Keratinocyte (primary cell): ENCODE data around the gene PMIS2.

ENCODE experiments used
- CTCF ChIP-seq, 3 experiments: IDR thresholded peaks in 1 of 3; conservative IDR thresholded peaks in 1 of 3; optimal IDR thresholded peaks in 1 of 3; 2 replicates in 2 of 3; 3 replicates in 1 of 3; pipeline versions ENCODE3 to v1.5.1; 2011; ENCODE audit warnings: low read length in 3 of 3, mild to moderate bottlenecking in 3 of 3, moderate library complexity in 2 of 3, control low read depth in 1 of 3, inconsistent platforms in 1 of 3; ENCODE audit not compliant: insufficient read depth in 2 of 3; ENCODE audit errors: extremely low read depth in 1 of 3
- EZH2 ChIP-seq: IDR thresholded peaks from one replicate; pipeline ENCODE4 v1.6.1; 2012; ENCODE audit warnings: inconsistent platforms, mild to moderate bottlenecking, low read length, moderate library complexity

GRCh38 chr19:35563207-35563829 lies 22.7 kb upstream of the PMIS2 start, which contains the start of gene ATP4A:
- TF ChIP-seq CTCF (optimal IDR thresholded peaks at IDR 0.05 in 1 of 3, IDR thresholded peaks at IDR 0.05 in 1 of 3, conservative IDR thresholded peaks at IDR 0.05 in 1 of 3; ENCODE audit: extremely low read depth in 1 of 3, insufficient read depth in 2 of 3, low read length in 3 of 3) (no peak), EZH2 (no peak)
